AG10803 (cell line): ENCODE results near the gene SERPINB1.
A peak's percentile ranks its signal among the peaks of the same experiment; 100 is the strongest.

Source experiments
- DNase-seq: peaks from one replicate; pipeline ENCODE4 v3.0.0; 2010; ENCODE audit warnings: low read depth
- H3K4me3 ChIP-seq: 2 replicates; pipeline ENCODE4 v1.5.1; 2011; ENCODE audit warnings: mild to moderate bottlenecking, low read length, control low read depth
- TF ChIP-seq, protein P1 (sequence below): conservative IDR thresholded peaks from 2 replicates; pipeline ENCODE4 v1.5.1; 2011; ENCODE audit warnings: mild to moderate bottlenecking, low read length, control low read depth, inconsistent platforms

Gene SERPINB1

DNA sequence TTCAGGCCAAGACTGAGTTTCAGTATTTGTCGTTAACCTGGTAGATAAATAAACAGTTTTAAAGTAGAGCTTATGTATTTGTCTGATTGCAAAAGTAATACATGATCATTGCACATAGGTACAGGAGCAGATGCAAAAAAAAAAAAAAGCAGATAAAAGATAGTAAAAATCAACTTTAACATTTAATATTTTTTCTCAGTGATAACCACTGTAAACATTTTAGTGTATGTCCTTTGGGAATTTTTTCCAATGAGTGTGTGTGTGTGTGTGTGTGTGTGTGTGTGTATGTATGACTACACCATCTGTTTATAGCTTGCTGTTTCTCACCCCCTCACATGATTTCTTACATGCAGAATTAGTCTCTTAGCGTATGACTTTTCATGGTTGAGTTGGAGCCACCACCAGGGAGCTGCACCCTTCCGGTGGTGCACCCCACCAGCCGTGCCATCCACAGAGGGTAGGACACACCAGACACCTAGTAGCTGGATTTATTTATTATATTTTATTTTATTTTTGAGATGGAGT is 50.2 kb downstream of the SERPINB1 start:
- H3K4me3 ChIP-seq, result no peak overlapping the region
- TF ChIP-seq, protein P1, sequence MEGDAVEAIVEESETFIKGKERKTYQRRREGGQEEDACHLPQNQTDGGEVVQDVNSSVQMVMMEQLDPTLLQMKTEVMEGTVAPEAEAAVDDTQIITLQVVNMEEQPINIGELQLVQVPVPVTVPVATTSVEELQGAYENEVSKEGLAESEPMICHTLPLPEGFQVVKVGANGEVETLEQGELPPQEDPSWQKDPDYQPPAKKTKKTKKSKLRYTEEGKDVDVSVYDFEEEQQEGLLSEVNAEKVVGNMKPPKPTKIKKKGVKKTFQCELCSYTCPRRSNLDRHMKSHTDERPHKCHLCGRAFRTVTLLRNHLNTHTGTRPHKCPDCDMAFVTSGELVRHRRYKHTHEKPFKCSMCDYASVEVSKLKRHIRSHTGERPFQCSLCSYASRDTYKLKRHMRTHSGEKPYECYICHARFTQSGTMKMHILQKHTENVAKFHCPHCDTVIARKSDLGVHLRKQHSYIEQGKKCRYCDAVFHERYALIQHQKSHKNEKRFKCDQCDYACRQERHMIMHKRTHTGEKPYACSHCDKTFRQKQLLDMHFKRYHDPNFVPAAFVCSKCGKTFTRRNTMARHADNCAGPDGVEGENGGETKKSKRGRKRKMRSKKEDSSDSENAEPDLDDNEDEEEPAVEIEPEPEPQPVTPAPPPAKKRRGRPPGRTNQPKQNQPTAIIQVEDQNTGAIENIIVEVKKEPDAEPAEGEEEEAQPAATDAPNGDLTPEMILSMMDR, result no peak
- DNase-seq, result no peak

DNA sequence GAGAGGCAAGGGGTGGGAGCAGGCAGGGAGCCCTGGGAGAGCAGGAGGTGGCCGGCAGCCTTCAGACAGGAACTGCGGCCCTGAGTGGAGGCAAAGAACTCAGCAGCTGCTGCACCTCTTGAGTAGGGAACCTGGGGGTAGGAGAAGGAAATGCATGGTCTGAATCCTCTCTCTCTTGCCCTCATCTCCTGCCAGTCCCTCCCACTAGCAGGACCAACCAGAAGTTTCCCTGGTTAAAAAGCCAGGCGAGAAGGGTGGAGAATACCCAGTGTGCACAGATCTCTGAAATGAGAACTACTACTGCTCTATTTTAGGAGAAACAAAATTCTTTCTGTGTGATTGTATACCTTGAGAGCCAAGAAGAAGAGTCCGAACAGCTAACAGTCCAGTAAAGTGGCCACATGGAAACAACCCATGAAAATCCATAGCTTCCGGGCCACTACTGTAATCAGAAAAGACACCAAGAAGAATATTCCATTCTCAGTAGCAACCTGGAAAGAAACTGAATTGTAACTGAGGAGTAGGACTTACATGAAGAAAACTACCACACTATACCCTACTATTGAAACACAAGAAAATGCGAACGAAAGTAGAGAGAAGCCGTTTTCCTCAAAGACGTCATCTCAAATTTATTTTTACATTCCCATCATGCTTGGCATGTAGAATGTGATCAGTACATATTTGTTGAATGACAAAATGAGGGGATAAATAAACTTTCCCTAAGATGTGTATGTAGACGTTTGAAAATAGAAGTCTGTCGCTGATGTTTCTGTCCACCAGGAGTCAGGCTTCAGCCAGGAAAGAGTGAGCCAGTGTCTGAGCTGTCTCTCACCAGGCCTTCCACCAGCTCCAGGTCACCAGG is 50.8 kb downstream of the SERPINB1 start:
- peak overlapping the region; percentile 29 for H3K4me3 ChIP-seq
- peak; percentile 91 for DNase-seq
- TF ChIP-seq, protein P1, result peak; percentile 89

DNA sequence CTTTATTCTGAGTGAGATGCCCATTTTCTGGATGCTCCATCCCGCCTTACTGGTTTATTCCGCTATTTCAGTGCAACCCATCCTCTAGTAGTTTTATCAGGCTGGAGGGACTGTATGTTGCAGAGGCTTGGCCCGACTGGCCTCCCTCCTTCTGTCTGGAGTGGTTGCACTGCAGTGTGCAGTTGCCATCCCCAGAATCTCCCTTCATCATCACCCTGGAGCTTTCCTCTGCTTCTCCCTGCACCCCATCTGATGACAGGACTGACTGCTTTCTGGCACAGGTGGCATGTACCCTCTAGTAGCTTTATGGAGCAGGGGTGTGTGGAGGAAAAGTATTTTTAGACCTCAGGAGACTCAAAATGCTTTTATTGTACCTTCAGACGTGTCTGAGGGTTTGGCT is 55.4 kb downstream of the SERPINB1 start:
- H3K4me3 ChIP-seq, result no peak overlapping the region
- TF ChIP-seq, protein P1, result no peak
- DNase-seq, result no peak

DNA sequence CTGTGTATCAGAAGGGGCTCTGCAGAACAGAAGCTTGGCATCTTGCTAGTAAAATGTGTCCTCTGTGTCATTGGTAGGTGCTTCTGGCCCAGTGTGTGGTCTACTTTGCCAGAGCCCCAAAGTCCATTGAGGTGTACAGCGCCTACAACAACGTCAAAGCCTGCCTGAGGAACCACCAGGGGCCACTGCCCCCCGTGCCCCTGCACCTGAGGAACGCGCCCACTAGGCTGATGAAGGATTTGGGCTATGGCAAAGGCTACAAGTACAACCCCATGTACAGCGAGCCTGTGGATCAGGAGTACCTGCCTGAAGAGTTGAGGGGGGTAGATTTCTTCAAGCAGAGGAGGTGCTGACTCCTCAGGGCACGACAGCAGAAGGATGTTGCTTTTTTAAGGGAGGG is 56.7 kb downstream of the SERPINB1 start:
- TF ChIP-seq, protein P1, result no peak
- DNase-seq, result no peak
- H3K4me3 ChIP-seq, result no peak overlapping the region

DNA sequence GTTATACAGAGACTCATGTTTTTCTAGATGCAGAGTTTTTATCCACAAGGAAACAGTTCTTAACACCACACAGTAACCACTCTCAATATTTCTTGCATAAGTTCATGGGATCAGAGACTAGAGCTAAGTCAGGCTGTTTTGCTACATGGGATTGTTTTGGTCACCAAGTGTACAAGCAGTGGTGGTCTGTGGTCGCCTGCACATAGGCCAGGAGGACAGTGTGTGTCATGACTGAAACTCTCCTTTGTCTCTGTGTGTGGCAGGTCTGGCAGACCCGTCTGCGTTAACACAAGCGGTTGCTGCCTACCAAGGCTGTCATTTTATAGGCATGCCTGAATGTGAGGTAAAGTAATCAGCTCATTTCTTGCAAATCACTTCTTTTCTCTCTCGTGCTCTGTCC is 57.6 kb downstream of the SERPINB1 start:
- TF ChIP-seq, protein P1, result no peak
- no peak overlapping the region for H3K4me3 ChIP-seq
- no peak for DNase-seq

DNA sequence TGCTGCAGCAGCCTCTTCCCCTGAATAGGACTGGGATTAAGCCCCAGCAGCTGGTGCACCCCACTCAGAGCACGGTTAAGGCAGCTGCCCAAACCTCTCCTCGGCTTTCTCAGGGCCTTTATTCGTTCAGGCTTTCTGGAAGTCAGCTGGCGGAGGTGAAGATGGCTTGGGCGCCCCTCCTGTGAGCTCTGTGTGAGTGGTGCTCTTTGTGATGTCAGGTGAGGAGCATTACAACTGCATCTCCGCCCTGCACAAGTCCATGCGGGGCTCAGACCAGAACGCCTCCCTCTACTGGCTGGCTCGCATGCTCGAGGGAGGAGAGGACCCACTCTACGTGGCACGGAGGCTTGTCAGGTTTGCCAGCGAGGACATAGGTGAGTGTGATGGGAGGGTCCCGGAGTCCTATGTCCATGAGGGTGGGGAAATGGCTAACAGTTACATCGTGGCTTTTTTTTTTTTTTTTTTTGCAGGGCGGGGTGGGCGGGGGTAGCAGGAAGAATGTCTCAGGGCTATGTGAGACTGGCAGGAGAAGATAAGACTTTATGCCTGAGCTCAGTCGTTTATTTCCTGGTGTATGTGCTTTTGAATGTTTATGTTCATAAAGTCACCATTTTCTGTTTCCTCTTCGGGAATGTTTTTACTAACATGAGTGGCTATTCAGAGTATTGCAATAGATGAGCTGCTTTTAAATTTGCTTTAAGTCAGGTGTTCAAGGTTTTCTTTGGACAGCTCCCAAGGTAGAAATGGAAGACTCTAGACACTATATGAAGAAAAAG is 58.3 kb downstream of the SERPINB1 start:
- no peak overlapping the region for H3K4me3 ChIP-seq
- TF ChIP-seq, protein P1, result no peak
- DNase-seq, result no peak
